ENCODE results near the gene ASPDH. TPM values are rescaled to one million over a fixed set of nuclear protein-coding genes. Genes with fewer than 3 reads are reported as not detected.

Gene ASPDH
- total and polyA plus RNA-seq, 12 donors = not detected

DNA sequence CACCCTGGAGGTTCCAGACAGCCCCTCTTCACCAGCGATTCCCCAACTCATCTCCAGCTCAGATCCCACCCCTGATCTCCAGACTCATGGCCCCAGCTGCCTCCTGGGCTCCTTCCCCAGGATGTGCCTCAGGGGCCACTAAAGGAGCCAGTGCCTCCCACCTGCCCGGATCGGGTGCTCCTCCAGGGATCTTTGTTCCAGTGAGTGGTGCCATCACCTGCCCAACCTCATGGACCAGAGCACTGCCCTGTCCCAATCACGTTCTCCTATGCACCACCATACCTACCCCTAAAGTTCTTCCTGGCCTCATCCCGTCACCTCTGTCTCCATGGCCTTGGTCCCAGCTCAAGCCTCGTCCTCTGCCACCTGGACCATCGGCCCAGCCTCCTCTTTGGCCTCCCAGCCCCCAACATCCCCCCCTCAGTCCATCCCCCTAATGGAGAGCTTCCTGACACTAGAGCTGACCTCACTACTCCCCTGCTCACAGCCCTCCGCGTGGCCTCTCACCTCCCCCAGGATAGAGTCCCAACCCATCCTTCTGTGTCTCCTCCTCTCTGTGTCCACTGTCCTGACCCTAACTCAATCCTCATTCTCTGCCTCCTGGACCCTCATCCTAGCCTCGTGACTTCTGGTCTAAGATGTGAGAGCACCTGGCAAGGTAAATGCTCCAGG is 28.3 kb downstream of the ASPDH start:
- H3K27me3 ChIP-seq = peaks cover 0 to 4% (median 0%) of the 10 kb centered on the region in 7 donors
- H3K4me3 ChIP-seq = no peak overlapping the region
- peaks cover 0 to 48% (median 8%) of the 10 kb centered on the region in 9 donors for H3K36me3 ChIP-seq
- TF ChIP-seq CTCF (IDR thresholded peaks at IDR 0.05) = no peak
- intact Hi-C loops (cut with DNase I) = no loop called here
- WGBS, 2 donors = 69 to 74% methylated on average over 10 of the region's 10 CpGs
- no peak overlapping the region for H3K27ac ChIP-seq
- peaks cover 0 to 7% (median 0%) of the 10 kb centered on the region in 9 donors for H3K4me1 ChIP-seq
- H3K9me3 ChIP-seq = peaks cover 0 to 5% (median 0%) of the 10 kb centered on the region in 11 donors
- ATAC-seq (no peak), DNase-seq (no peak)

DNA sequence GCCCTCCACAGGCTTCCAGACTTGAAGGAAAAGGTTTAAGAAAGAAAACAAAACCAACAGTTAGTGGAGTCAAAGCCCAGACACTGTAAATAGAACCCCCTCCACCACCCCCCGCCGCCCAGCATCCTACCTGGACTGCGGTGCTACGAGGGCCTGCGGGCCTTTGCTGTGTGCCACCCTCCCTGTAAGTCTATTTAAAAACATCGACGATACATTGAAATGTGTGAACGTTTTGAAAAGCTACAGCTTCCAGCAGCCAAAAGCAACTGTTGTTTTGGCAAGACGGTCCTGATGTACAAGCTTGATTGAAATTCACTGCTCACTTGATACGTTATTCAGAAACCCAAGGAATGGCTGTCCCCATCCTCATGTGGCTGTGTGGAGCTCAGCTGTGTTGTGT is 30.8 kb downstream of the ASPDH start:
- Histone ChIP-seq H3K4me1 (peaks cover 0 to 19% (median 9%) of the 10 kb centered on the region in 9 donors), H3K36me3 (peaks cover 0 to 72% (median 19%) of the 10 kb centered on the region in 9 donors), H3K27ac (no peak overlapping the region), H3K27me3 (peaks cover 0 to 4% (median 0%) of the 10 kb centered on the region in 7 donors), H3K4me3 (no peak overlapping the region), H3K9me3 (peaks cover 0 to 5% (median 0%) of the 10 kb centered on the region in 11 donors)
- WGBS, 2 donors = 63 to 68% methylated on average over 10 of the region's 10 CpGs
- intact Hi-C loops (cut with DNase I) = no loop called here
- no peak for DNase-seq
- no peak for TF ChIP-seq CTCF (IDR thresholded peaks at IDR 0.05)
- no peak for ATAC-seq

DNA sequence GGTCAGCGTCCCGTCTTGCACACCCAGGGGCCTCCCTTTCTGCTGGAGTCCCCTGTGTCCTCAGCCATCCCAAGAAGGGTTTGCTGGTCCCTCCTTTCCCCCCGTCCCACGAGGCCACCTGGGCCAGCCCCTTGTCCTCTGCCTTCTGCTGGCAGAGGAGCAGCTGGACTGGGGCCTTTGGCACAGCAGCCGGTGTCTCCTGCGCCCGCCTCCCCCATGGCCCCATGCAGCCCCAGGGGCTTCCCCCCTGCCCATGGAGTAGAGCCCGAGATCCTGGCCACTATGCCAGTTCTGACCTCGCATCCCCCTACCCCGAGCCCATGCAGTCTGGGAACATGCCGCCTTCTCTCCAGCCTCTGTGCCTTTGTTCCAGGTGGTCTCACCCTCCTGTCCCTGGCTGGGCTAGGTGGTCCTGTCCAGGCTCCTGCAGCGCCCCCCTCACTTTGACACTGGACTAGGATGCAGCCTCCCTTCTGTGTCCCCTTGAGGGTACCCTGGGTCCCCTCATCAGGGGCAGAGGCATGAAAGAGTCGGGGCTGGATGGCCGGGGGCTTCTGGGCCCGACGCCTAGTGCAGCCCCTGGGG is 31.4 kb downstream of the ASPDH start:
- Histone ChIP-seq H3K27ac (no peak overlapping the region), H3K4me3 (no peak overlapping the region), H3K36me3 (peaks cover 0 to 72% (median 19%) of the 10 kb centered on the region in 9 donors), H3K4me1 (peaks cover 1 to 25% (median 11%) of the 10 kb centered on the region in 9 donors), H3K9me3 (peaks cover 0 to 5% (median 0%) of the 10 kb centered on the region in 11 donors), H3K27me3 (peaks cover 0 to under 1% (median 0%) of the 10 kb centered on the region in 7 donors)
- 82 to 83% methylated on average over 16 of the region's 16 CpGs for WGBS, 2 donors
- ATAC-seq (peak in 1 of 8 donors; percentile 23), DNase-seq (no peak)
- intact Hi-C loops (cut with DNase I) = no loop called here
- TF ChIP-seq CTCF (IDR thresholded peaks at IDR 0.05) = no peak

- Histone ChIP-seq H3K36me3 (peaks cover 0 to 72% (median 19%) of the 10 kb centered on the region in 9 donors), H3K4me3 (no peak overlapping the region), H3K4me1 (peaks cover 5 to 30% (median 17%) of the 10 kb centered on the region in 9 donors), H3K27ac (no peak overlapping the region), H3K9me3 (peaks cover 0 to 2% (median 0%) of the 10 kb centered on the region in 11 donors), H3K27me3 (no peaks in the 10 kb centered on the region)
- WGBS, 2 donors = 91 to 97% methylated on average over 25 to 27 of the region's 27 CpGs
- intact Hi-C loops (cut with DNase I) = no loop called here
- DNase-seq = no peak
- ATAC-seq = peak in 1 of 8 donors; percentile 4
- TF ChIP-seq CTCF (IDR thresholded peaks at IDR 0.05) = no peak
Measured at GRCh38 chr19:50481351-50482149, 32.2 kb downstream of the ASPDH start.
